ENCODE measurements around the gene RBMS1.

Gene RBMS1

GRCh38 chr2:160328811-160329527 lies 164.6 kb downstream of the RBMS1 start:
- Mint-ChIP-seq H3K27ac (peak overlapping the region; percentile 53), H3K9me3 (no peaks in the 10 kb centered on the region), H3K4me3 (peak overlapping the region; percentile 29), H3K27me3 (no peaks in the 10 kb centered on the region), H3K4me1 (peaks cover 89% of the 10 kb centered on the region), H3K36me3 (peaks cover 28% of the 10 kb centered on the region)
- no peak for DNase-seq
- CTCF ChIA-PET: interaction anchor here (2.0 kb wide), 1 partner anchor 100 kb away, joined by 5 read pairs; no protein-coding TSS in a partner anchor

GRCh38 chr2:160326786-160327185 lies 166.8 kb downstream of the RBMS1 start:
- no peak overlapping the region for H3K4me3 Mint-ChIP-seq
- CTCF ChIA-PET: interaction anchor here (1.1 kb wide), 1 partner anchor 31 kb away, joined by 3 read pairs; no protein-coding TSS in a partner anchor
- DNase-seq: no peak
- no peak overlapping the region for H3K27ac Mint-ChIP-seq
- peaks cover 88% of the 10 kb centered on the region for H3K4me1 Mint-ChIP-seq
- H3K27me3 Mint-ChIP-seq: no peaks in the 10 kb centered on the region
- H3K36me3 Mint-ChIP-seq: peaks cover 30% of the 10 kb centered on the region
- H3K9me3 Mint-ChIP-seq: no peaks in the 10 kb centered on the region

GRCh38 chr2:160325418-160325817 lies 168.2 kb downstream of the RBMS1 start:
- CTCF ChIA-PET: interaction anchor here (0.6 to 3.6 kb wide), 11 partner anchors 10 to 738 kb away, joined by 3 to 23 read pairs (median 4); no protein-coding TSS in a partner anchor
- no peaks in the 10 kb centered on the region for H3K27me3 Mint-ChIP-seq
- peaks cover 34% of the 10 kb centered on the region for H3K36me3 Mint-ChIP-seq
- no peak for DNase-seq
- no peak overlapping the region for H3K27ac Mint-ChIP-seq
- H3K4me1 Mint-ChIP-seq: peaks cover 86% of the 10 kb centered on the region
- no peak overlapping the region for H3K4me3 Mint-ChIP-seq
- H3K9me3 Mint-ChIP-seq: no peaks in the 10 kb centered on the region

GRCh38 chr2:160324917-160325316 lies 168.7 kb downstream of the RBMS1 start:
- Mint-ChIP-seq H3K27me3 (no peaks in the 10 kb centered on the region), H3K9me3 (no peaks in the 10 kb centered on the region), H3K36me3 (peaks cover 29% of the 10 kb centered on the region), H3K4me1 (peaks cover 81% of the 10 kb centered on the region), H3K4me3 (no peak overlapping the region), H3K27ac (no peak overlapping the region)
- no peak for DNase-seq
- CTCF ChIA-PET: interaction anchor here (0.6 to 3.6 kb wide), 15 partner anchors 10 to 738 kb away, joined by 3 to 23 read pairs (median 4); no protein-coding TSS in a partner anchor

- Mint-ChIP-seq H3K4me3 (no peak overlapping the region), H3K27ac (no peak overlapping the region), H3K9me3 (no peaks in the 10 kb centered on the region), H3K36me3 (peaks cover 25% of the 10 kb centered on the region), H3K27me3 (no peaks in the 10 kb centered on the region), H3K4me1 (peaks cover 77% of the 10 kb centered on the region)
- DNase-seq: peak; percentile 53
- CTCF ChIA-PET: interaction anchor here (0.7 to 3.6 kb wide), 29 partner anchors 8 to 739 kb away, joined by 3 to 23 read pairs (median 3); no protein-coding TSS in a partner anchor
Measured at GRCh38 chr2:160324161-160324800, 169.3 kb downstream of the RBMS1 start.

GRCh38 chr2:160322320-160322719 lies 171.3 kb downstream of the RBMS1 start:
- no peak overlapping the region for H3K27ac Mint-ChIP-seq
- DNase-seq: peak; percentile 30
- H3K4me1 Mint-ChIP-seq: peaks cover 58% of the 10 kb centered on the region
- H3K4me3 Mint-ChIP-seq: no peak overlapping the region
- CTCF ChIA-PET: interaction anchor here (0.7 to 3.6 kb wide), 6 partner anchors 106 to 671 kb away, joined by 3 to 23 read pairs (median 4); no protein-coding TSS in a partner anchor
- no peaks in the 10 kb centered on the region for H3K9me3 Mint-ChIP-seq
- H3K36me3 Mint-ChIP-seq: peaks cover 22% of the 10 kb centered on the region
- H3K27me3 Mint-ChIP-seq: no peaks in the 10 kb centered on the region

DNA sequence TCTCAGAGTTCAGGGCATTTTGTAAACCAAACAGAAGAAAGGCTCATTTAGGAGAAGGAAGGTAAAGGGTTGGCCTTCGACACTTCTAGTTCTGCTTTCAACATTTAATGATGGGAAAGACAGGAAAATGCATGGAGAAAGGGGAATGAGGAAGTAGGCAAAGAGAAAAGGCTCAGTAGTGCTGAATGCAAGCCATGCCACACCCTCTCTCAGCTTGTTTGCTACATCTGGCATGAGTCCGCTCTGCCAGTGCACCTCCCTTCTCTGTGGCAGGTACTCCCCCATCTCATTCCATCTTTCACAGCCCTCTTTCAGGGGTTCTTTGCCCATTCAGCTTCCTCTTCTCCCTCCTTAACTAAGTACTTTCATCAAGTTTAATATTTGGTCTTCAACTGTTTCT lies 172.6 kb downstream of the RBMS1 start:
- H3K27ac Mint-ChIP-seq: no peak overlapping the region
- CTCF ChIA-PET: interaction anchor here (0.6 kb wide), 1 partner anchor 1003 kb away, joined by 3 read pairs; no protein-coding TSS in a partner anchor
- no peaks in the 10 kb centered on the region for H3K27me3 Mint-ChIP-seq
- no peaks in the 10 kb centered on the region for H3K9me3 Mint-ChIP-seq
- H3K4me1 Mint-ChIP-seq: peaks cover 51% of the 10 kb centered on the region
- H3K4me3 Mint-ChIP-seq: no peak overlapping the region
- DNase-seq: no peak
- peaks cover 27% of the 10 kb centered on the region for H3K36me3 Mint-ChIP-seq

GRCh38 chr2:160319700-160320099 lies 173.9 kb downstream of the RBMS1 start:
- Mint-ChIP-seq H3K4me3 (no peak overlapping the region), H3K4me1 (peaks cover 38% of the 10 kb centered on the region), H3K27ac (no peak overlapping the region), H3K36me3 (peaks cover 27% of the 10 kb centered on the region), H3K27me3 (no peaks in the 10 kb centered on the region), H3K9me3 (no peaks in the 10 kb centered on the region)
- no peak for DNase-seq
- CTCF ChIA-PET: no interaction called here

DNA sequence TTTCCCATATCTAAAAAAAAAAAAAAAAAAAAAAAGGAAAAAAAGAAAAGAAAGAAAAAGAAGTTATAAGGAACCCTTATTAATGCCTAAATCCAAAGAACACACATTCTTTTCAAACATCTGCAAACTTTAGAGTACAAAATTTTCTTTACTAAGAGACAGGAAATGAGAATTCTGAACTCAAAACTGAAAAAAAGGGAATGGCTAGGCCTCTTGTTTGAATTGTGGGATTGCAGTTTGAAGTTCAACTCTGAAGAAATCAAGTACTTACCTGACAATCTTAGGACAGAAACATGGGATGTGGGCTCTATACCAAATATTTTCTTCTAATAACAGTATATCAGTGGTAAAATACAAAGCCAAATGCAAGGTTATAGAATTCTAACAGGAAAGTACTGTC lies 175.4 kb downstream of the RBMS1 start:
- Mint-ChIP-seq H3K27ac (no peak overlapping the region), H3K27me3 (no peaks in the 10 kb centered on the region), H3K9me3 (no peaks in the 10 kb centered on the region), H3K4me3 (no peak overlapping the region), H3K4me1 (peaks cover 28% of the 10 kb centered on the region), H3K36me3 (peaks cover 28% of the 10 kb centered on the region)
- DNase-seq: no peak
- CTCF ChIA-PET: interaction anchor here (0.7 to 1.1 kb wide), 2 partner anchors 35 to 353 kb away, joined by 3 read pairs; no protein-coding TSS in a partner anchor

DNA sequence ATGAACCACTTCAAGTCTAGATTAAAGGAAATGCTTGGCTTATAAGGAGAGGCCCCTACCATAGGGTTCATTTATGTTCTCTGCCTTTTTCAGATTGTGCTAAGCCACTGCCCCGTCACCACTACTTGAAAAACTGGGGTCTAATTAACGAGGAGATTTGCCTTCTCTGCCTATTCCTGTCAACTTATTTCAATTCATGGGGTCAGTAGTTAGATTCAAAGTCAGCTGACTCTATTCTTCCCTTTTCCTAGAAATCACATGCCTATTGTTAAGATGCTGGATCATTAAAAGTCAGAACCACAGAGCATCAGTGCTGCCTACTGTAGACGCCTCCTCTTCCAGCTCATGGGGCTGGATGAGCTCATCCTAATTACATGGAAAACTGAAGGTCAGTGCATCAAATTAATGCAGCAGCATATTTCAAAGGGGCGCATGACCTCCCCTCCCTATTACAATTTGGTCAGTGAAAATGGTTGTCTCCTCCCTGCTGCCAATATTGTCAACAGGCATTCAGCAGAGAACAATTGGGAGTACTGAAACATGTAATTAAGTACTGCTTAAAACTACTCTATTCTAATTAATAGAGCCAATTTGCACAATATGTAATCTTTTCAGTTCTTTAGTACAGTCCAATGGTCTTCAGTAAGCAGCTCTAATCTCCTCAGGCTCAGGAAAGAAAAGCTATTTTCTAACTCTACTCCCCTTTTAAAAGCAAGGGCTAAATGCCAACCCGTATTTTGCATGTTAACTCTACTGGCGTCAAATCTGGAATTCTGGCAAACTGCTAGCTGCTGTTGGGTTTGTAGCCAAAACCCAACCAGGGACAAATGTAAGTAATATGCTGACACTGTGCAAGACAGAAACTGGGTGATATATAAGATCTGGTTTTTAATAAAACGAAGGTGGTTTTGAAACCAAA lies 176.2 kb downstream of the RBMS1 start:
- no peaks in the 10 kb centered on the region for H3K9me3 Mint-ChIP-seq
- CTCF ChIA-PET: interaction anchor here (0.7 to 1.1 kb wide), 2 partner anchors 36 to 353 kb away, joined by 3 read pairs; no protein-coding TSS in a partner anchor
- H3K4me3 Mint-ChIP-seq: no peak overlapping the region
- peaks cover 26% of the 10 kb centered on the region for H3K36me3 Mint-ChIP-seq
- DNase-seq: no peak
- no peak overlapping the region for H3K27ac Mint-ChIP-seq
- peaks cover 20% of the 10 kb centered on the region for H3K4me1 Mint-ChIP-seq
- no peaks in the 10 kb centered on the region for H3K27me3 Mint-ChIP-seq

DNA sequence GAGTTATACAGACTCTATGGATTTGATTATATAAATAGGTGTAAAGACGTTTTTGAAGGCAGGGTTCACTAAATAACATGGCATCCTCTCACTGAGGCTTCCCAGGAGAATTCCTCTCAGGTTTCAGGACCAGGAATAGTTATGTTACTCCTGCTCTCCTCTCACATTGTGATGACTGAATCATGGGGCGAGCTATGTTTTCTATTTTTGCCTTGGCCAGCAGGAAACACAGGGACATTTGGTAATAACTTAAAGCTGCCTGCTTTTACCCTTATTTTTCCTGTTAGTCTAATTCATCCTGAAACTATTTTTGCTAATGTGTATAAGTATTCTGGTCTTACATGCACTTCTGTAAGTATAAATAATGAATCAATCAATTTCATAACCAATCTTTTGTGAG lies 178.3 kb downstream of the RBMS1 start:
- CTCF ChIA-PET: no interaction called here
- no peak for DNase-seq
- peaks cover 31% of the 10 kb centered on the region for H3K36me3 Mint-ChIP-seq
- no peaks in the 10 kb centered on the region for H3K9me3 Mint-ChIP-seq
- no peak overlapping the region for H3K4me3 Mint-ChIP-seq
- peaks cover 2% of the 10 kb centered on the region for H3K4me1 Mint-ChIP-seq
- H3K27me3 Mint-ChIP-seq: no peaks in the 10 kb centered on the region
- H3K27ac Mint-ChIP-seq: no peak overlapping the region

GRCh38 chr2:160310118-160310828 lies 183.3 kb downstream of the RBMS1 start:
- Mint-ChIP-seq H3K27me3 (no peaks in the 10 kb centered on the region), H3K4me1 (no peaks in the 10 kb centered on the region), H3K36me3 (peaks cover 46% of the 10 kb centered on the region), H3K27ac (no peak overlapping the region), H3K4me3 (no peak overlapping the region), H3K9me3 (no peaks in the 10 kb centered on the region)
- no peak for DNase-seq
- CTCF ChIA-PET: no interaction called here

- no peak for DNase-seq
- no peaks in the 10 kb centered on the region for H3K27me3 Mint-ChIP-seq
- H3K9me3 Mint-ChIP-seq: no peaks in the 10 kb centered on the region
- H3K4me3 Mint-ChIP-seq: no peak overlapping the region
- H3K27ac Mint-ChIP-seq: no peak overlapping the region
- H3K36me3 Mint-ChIP-seq: peaks cover 48% of the 10 kb centered on the region
- no peaks in the 10 kb centered on the region for H3K4me1 Mint-ChIP-seq
- CTCF ChIA-PET: interaction anchor here (0.9 kb wide), 1 partner anchor 14 kb away, joined by 3 read pairs; no protein-coding TSS in a partner anchor
Measured at GRCh38 chr2:160309585-160309984, 184.0 kb downstream of the RBMS1 start.

Data from activated naive CD4-positive, alpha-beta T cell treated with anti-CD3 and anti-CD28 coated beads, Interleukin-2, amount 10 ng/mL, durations not matched to agents 7 days and 5 days (primary cell).